IMR-90 (cell line): ENCODE measurements around the gene SPATA31E1. TPM values are rescaled to one million over a fixed set of nuclear protein-coding genes. Genes with fewer than 3 reads are reported as not detected.

Experiments used
- ATAC-seq: fragments of 200-7000 bp; cut with Tn5 transposase; 2 replicates; pipeline ENCODE4 v1.9.1; 2020; ENCODE audit warnings: low read depth, mild to moderate bottlenecking, moderate library complexity
- BruUV-seq: library from RNA; stranded (reverse); fragments of 400-500 nt; replicated peaks from 2 replicates; lab custom pipeline; 2021; lab: Mats Ljungman, UMichigan
- CTCF ChIA-PET: fragments of 300-600 bp; formaldehyde crosslinking; extraction: SDS; loops from one replicate; lab custom pipeline; 2021; ENCODE audit warnings: antibody characterized with exemption; lab: Yijun Ruan, JAX
- POLR2A ChIA-PET: fragments of 300-600 bp; sonication (Branson Sonifier 250); formaldehyde crosslinking; loops from one replicate; lab custom pipeline; 2022; ENCODE audit warnings: antibody characterized with exemption; ENCODE audit not compliant: unreplicated experiment; lab: Charles Lee
- DNase-seq: peaks from one replicate; pipeline ENCODE4 v3.0.0; 2013
- H2AFZ ChIP-seq: replicated peaks from 2 replicates; pipeline ENCODE3; 2013; ENCODE audit warnings: low read length, mild to moderate bottlenecking; ENCODE audit not compliant: poor library complexity
- H2AK5ac ChIP-seq: 2 replicates; pipeline ENCODE4 v1.6.1; 2013; ENCODE audit warnings: low read depth, low read length, inconsistent platforms
- H2AK9ac ChIP-seq: replicated peaks from 2 replicates; pipeline ENCODE3; 2013; ENCODE audit warnings: mild to moderate bottlenecking, low read depth, low read length, moderate library complexity; ENCODE audit not compliant: poor library complexity
- H2BK120ac ChIP-seq: 2 replicates; pipeline ENCODE4 v1.6.1; 2013; ENCODE audit warnings: low read depth, low read length, inconsistent platforms
- H2BK15ac ChIP-seq: 3 replicates; pipeline ENCODE4 v1.6.1; 2013; ENCODE audit warnings: low read depth, low read length, inconsistent platforms
- H2BK20ac ChIP-seq: 2 replicates; pipeline ENCODE4 v1.6.1; 2013; ENCODE audit warnings: low read depth, mild to moderate bottlenecking, inconsistent platforms, low read length, moderate library complexity
- H2BK5ac ChIP-seq: 2 replicates; pipeline ENCODE4 v1.6.1; 2013; ENCODE audit warnings: mild to moderate bottlenecking, low read depth, low read length, inconsistent platforms; ENCODE audit not compliant: poor library complexity, severe bottlenecking
- H3K14ac ChIP-seq: replicated peaks from 2 replicates; pipeline ENCODE4 v1.6.1; 2013; ENCODE audit warnings: low read depth, low read length, inconsistent platforms
- H3K18ac ChIP-seq: 2 replicates; pipeline ENCODE4 v1.6.1; 2013; ENCODE audit warnings: low read depth, low read length, control low read depth
- H3K23ac ChIP-seq: 2 replicates; pipeline ENCODE4 v1.6.1; 2013; ENCODE audit warnings: low read depth, low read length, inconsistent platforms
- H3K27ac ChIP-seq: 2 replicates; pipeline ENCODE4 v1.5.1; 2013; ENCODE audit warnings: mild to moderate bottlenecking, control low read depth, low read length; ENCODE audit not compliant: insufficient read depth
- H3K27me3 ChIP-seq: 2 replicates; pipeline ENCODE4 v1.6.1; 2013; ENCODE audit warnings: low read length; ENCODE audit not compliant: control insufficient read depth, insufficient read depth
- H3K36me3 ChIP-seq: 2 replicates; pipeline ENCODE4 v1.6.1; 2013; ENCODE audit warnings: low read length, mixed read lengths; ENCODE audit not compliant: control insufficient read depth, insufficient read depth
- H3K4ac ChIP-seq: 2 replicates; pipeline ENCODE4 v1.6.1; 2013; ENCODE audit warnings: low read depth, low read length, inconsistent platforms
- H3K4me1 ChIP-seq: 2 replicates; pipeline ENCODE4 v1.6.1; 2013; ENCODE audit warnings: low read length, mixed read lengths; ENCODE audit not compliant: control insufficient read depth, insufficient read depth
- H3K4me2 ChIP-seq: 2 replicates; pipeline ENCODE4 v1.6.1; 2013; ENCODE audit warnings: low read depth, mild to moderate bottlenecking, control low read depth, low read length, moderate library complexity
- H3K4me3 ChIP-seq: 2 replicates; pipeline ENCODE4 v1.5.1; 2013; ENCODE audit warnings: low read depth, mild to moderate bottlenecking, control low read depth, low read length, moderate library complexity; ENCODE audit not compliant: insufficient read depth
- H3K56ac ChIP-seq: 2 replicates; pipeline ENCODE4 v1.6.1; 2013; ENCODE audit warnings: low read length, inconsistent platforms; ENCODE audit not compliant: insufficient read depth; ENCODE audit errors: extremely low read depth
- H3K79me1 ChIP-seq, 2 experiments: 2 replicates each; pipeline ENCODE4 v1.6.1; 2013; ENCODE audit warnings: low read length in 2 of 2, inconsistent platforms in 1 of 2, low read depth in 1 of 2
- H3K9ac ChIP-seq: 2 replicates; pipeline ENCODE4 v1.6.1; 2013; ENCODE audit warnings: low read depth, low read length, control low read depth
- H3K9me1 ChIP-seq: 2 replicates; pipeline ENCODE4 v1.6.1; 2013; ENCODE audit warnings: low read length, inconsistent platforms; ENCODE audit not compliant: insufficient read depth
- H3K9me3 ChIP-seq: 2 replicates; pipeline ENCODE4 v1.6.1; 2013; ENCODE audit warnings: low read length; ENCODE audit not compliant: control insufficient read depth, insufficient read depth
- H4K20me1 ChIP-seq: 2 replicates; pipeline ENCODE4 v1.6.1; 2013; ENCODE audit warnings: low read length, inconsistent platforms; ENCODE audit not compliant: insufficient read depth
- H4K5ac ChIP-seq: 2 replicates; pipeline ENCODE4 v1.6.1; 2013; ENCODE audit warnings: mild to moderate bottlenecking, low read depth, low read length, control low read depth
- H4K8ac ChIP-seq, 2 experiments: 2 replicates each; pipeline ENCODE4 v1.6.1; 2013; ENCODE audit warnings: low read depth in 2 of 2, low read length in 2 of 2, control low read depth in 1 of 2, inconsistent platforms in 1 of 2
- H4K91ac ChIP-seq: 2 replicates; pipeline ENCODE4 v1.6.1; 2013; ENCODE audit warnings: low read depth, low read length, inconsistent platforms; ENCODE audit not compliant: insufficient read depth
- CEBPB ChIP-seq: IDR thresholded peaks from 2 replicates; pipeline ENCODE4 v1.6.1; 2012; ENCODE audit warnings: low read depth, low read length, improper control_type of control experiment
- MAZ ChIP-seq: IDR thresholded peaks from 2 replicates; pipeline ENCODE4 v1.6.1; 2012; ENCODE audit warnings: low read depth, mild to moderate bottlenecking, low read length, improper control_type of control experiment, moderate library complexity, borderline replicate concordance
- MXI1 ChIP-seq: IDR thresholded peaks from 2 replicates; pipeline ENCODE4 v1.6.1; 2012; ENCODE audit warnings: low read depth, mild to moderate bottlenecking, low read length, moderate library complexity, borderline replicate concordance
- NFE2L2 ChIP-seq: fragments of 150-350 bp; IDR thresholded peaks from 2 replicates; pipeline ENCODE4 v1.6.1; 2016; ENCODE audit warnings: low read depth, mild to moderate bottlenecking, low read length
- RAD21 ChIP-seq: IDR thresholded peaks from 2 replicates; pipeline ENCODE4 v1.6.1; 2012; ENCODE audit warnings: low read length, improper control_type of control experiment
- RFX5 ChIP-seq: IDR thresholded peaks from 2 replicates; pipeline ENCODE4 v1.8.0; 2012; ENCODE audit warnings: low read depth, mild to moderate bottlenecking, low read length, moderate library complexity
- SMC3 ChIP-seq: fragments of 150-350 bp; IDR thresholded peaks from 2 replicates; pipeline ENCODE4 v1.6.1; 2016; ENCODE audit warnings: low read depth, mild to moderate bottlenecking, antibody characterized with exemption, low read length, moderate library complexity
- WGBS, 2 experiments: methylation state at CpG; one replicate each; pipeline versions ENCODE4 v1.1.5 to v1.1.7; 2013; ENCODE audit warnings: missing lambda C conversion rate in 2 of 2; ENCODE audit not compliant: insufficient read length in 1 of 2; ENCODE audit errors: extremely low coverage in 2 of 2; 5-methylcytosine and 5-hydroxymethylcytosine counted together
- dilution Hi-C: fragments of 300-500 bp; cut with HindIII; formaldehyde crosslinking; loops from one replicate; pipeline ENCODE4 v1.14.3; 2018; ENCODE audit warnings: low sequenced_read_pairs; ENCODE audit not compliant: unreplicated experiment
- in situ Hi-C: fragments of 300-500 bp; cut with MboI; formaldehyde crosslinking; loops from 3 replicates; pipeline ENCODE4 v1.14.3; 2019; ENCODE audit warnings: low sequenced_read_pairs, inconsistent platforms, mixed read lengths
- intact Hi-C: fragments of 100-400 bp; cut with micrococcal nuclease; formaldehyde crosslinking; loops from 2 replicates; pipeline ENCODE4 v1.10.0; 2022
- polyA plus RNA-seq, 3 experiments: library from polyadenylated mRNA; depleted of rRNA; stranded (reverse); fragments of >200 nt; gene quantifications; 2 replicates each; pipeline ENCODE4 v1.2.3, GENCODE V29; 2012; ENCODE audit warnings: low replicate concordance in 1 of 3
- total RNA-seq: library from RNA; depleted of rRNA; stranded (reverse); fragments of >200 nt; gene quantifications from 2 replicates; pipeline ENCODE4 v1.2.3, GENCODE V29; 2012
- TF ChIP-seq, protein P1 (sequence below): conservative IDR thresholded peaks from 2 replicates; pipeline ENCODE4 v1.5.1; 2012; ENCODE audit warnings: mild to moderate bottlenecking, low read depth, low read length, improper control_type of control experiment

Gene SPATA31E1
- total and polyA plus RNA-seq, 2 of the 4 experiments (the other 2 are of a cell fraction), result 0.03 TPM; not detected in 1

DNA sequence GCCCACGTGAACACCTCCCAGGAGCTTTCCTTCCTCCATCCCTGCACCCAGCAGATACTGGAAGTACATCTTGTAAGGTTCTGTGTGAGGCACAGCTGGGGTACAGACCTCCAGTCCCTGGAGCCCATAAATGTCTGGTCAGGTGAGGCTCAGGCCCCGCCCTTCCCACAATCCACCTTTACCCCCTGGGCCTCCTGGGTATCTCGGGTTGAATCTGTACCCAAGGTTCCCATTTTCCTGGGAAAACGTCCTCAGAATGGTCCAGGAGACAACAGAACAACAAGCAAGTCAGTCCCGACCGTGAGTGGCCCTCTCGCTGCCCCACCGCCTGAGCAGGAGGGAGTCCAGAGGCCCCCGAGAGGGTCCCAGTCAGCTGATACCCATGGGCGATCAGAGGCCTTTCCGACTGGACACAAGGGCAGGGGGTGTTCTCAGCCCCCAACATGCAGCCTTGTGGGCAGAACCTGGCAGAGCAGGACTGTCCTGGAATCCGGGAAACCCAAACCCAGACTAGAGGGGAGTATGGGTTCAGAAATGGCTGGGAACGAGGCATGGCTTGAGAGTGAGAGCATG is 4.3 kb downstream of the SPATA31E1 start:
- Histone ChIP-seq H3K9ac (no peak overlapping the region), H2AFZ (no peak overlapping the region), H3K56ac (no peak overlapping the region), H3K9me1 (no peaks in the 10 kb centered on the region), H3K4me3 (no peak overlapping the region), H3K4ac (no peak overlapping the region), H4K91ac (no peak overlapping the region), H2BK20ac (no peak overlapping the region), H2BK5ac (no peak overlapping the region), H3K18ac (no peak overlapping the region), H2AK5ac (no peak overlapping the region), H4K20me1 (no peaks in the 10 kb centered on the region), H3K14ac (no peak overlapping the region), H3K79me1 (no peaks in the 10 kb centered on the region), H3K4me2 (no peak overlapping the region), H2AK9ac (no peak overlapping the region), H2BK15ac (no peak overlapping the region), H3K27ac (no peak overlapping the region), H3K9me3 (no peaks in the 10 kb centered on the region), H4K5ac (no peak overlapping the region), H3K23ac (no peak overlapping the region), H3K4me1 (peaks cover 2% of the 10 kb centered on the region; the same call in 1 of the 2 replicates), H3K36me3 (no peaks in the 10 kb centered on the region), H4K8ac (no peak overlapping the region), H3K27me3 (no peaks in the 10 kb centered on the region), H2BK120ac (no peak overlapping the region)
- dilution Hi-C loops (no loop called here), in situ Hi-C loops (no loop called here), intact Hi-C loops (no loop called here)
- no TSS peak for BruUV-seq
- POLR2A ChIA-PET, result interaction anchor here (0.5 kb wide), 1 partner anchor 343 kb away, joined by 4 read pairs; no protein-coding TSS in a partner anchor
- CTCF ChIA-PET, result no interaction called here
- no peak for DNase-seq
- 73% methylated on average over 9 of the region's 13 CpGs; no CpG with 5 or more reads in 1 of the 2 experiments for WGBS, 2 experiments
- TF ChIP-seq, protein P1, sequence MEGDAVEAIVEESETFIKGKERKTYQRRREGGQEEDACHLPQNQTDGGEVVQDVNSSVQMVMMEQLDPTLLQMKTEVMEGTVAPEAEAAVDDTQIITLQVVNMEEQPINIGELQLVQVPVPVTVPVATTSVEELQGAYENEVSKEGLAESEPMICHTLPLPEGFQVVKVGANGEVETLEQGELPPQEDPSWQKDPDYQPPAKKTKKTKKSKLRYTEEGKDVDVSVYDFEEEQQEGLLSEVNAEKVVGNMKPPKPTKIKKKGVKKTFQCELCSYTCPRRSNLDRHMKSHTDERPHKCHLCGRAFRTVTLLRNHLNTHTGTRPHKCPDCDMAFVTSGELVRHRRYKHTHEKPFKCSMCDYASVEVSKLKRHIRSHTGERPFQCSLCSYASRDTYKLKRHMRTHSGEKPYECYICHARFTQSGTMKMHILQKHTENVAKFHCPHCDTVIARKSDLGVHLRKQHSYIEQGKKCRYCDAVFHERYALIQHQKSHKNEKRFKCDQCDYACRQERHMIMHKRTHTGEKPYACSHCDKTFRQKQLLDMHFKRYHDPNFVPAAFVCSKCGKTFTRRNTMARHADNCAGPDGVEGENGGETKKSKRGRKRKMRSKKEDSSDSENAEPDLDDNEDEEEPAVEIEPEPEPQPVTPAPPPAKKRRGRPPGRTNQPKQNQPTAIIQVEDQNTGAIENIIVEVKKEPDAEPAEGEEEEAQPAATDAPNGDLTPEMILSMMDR, result no peak
- no peak for TF ChIP-seq SMC3
- TF ChIP-seq RAD21, result no peak
- TF ChIP-seq RFX5, result no peak
- TF ChIP-seq MXI1, result no peak
- TF ChIP-seq NFE2L2, result no peak
- TF ChIP-seq MAZ, result no peak
- TF ChIP-seq CEBPB, result no peak
- ATAC-seq, result no peak
